SHP77 (cell line): ENCODE measurements around the gene CCDC27.

Experiments
- DNase-seq, 2 experiments: peaks; one replicate each; lab custom pipeline; 2025; lab: John Stamatoyannopoulos, UW

CCDC27 gene

GRCh38 chr1:3752400-3752945, at the start of gene CCDC27:
TSS of gene CCDC27 (plus strand) at chr1:3752450. CDS start at chr1:3752482, 32 bp downstream.
- no peak for DNase-seq

- no peak for DNase-seq
Measured at GRCh38 chr1:3702528-3702927, 49.7 kb upstream of the CCDC27 start.

GRCh38 chr1:3702990-3703728, 49.1 kb upstream of the CCDC27 start:
- DNase-seq, result no peak

GRCh38 chr1:3703786-3704371, 48.4 kb upstream of the CCDC27 start:
- no peak for DNase-seq

GRCh38 chr1:3705341-3705950, 46.8 kb upstream of the CCDC27 start:
- no peak for DNase-seq

- no peak for DNase-seq
Measured at GRCh38 chr1:3706651-3707297, 45.5 kb upstream of the CCDC27 start.

- DNase-seq, result no peak
Measured at GRCh38 chr1:3707298-3707938, 44.8 kb upstream of the CCDC27 start.

GRCh38 chr1:3707939-3708328, 44.3 kb upstream of the CCDC27 start:
- no peak for DNase-seq

- DNase-seq, result no peak
Measured at GRCh38 chr1:3708791-3709190, 43.5 kb upstream of the CCDC27 start.

- DNase-seq, result no peak
Measured at GRCh38 chr1:3710251-3710650, 42.0 kb upstream of the CCDC27 start.

GRCh38 chr1:3711381-3711779, 40.9 kb upstream of the CCDC27 start:
- no peak for DNase-seq

- no peak for DNase-seq
Measured at GRCh38 chr1:3711780-3712451, 40.3 kb upstream of the CCDC27 start.

- peak; percentile 22 to 56 for DNase-seq
Measured at GRCh38 chr1:3712573-3713535, 39.4 kb upstream of the CCDC27 start.

- no peak for DNase-seq
Measured at GRCh38 chr1:3713840-3714239, 38.4 kb upstream of the CCDC27 start.

GRCh38 chr1:3714284-3714741, 37.9 kb upstream of the CCDC27 start:
- DNase-seq, result no peak

- DNase-seq, result no peak
Measured at GRCh38 chr1:3714814-3715213, 37.4 kb upstream of the CCDC27 start.

GRCh38 chr1:3716351-3716750, 35.9 kb upstream of the CCDC27 start:
- no peak for DNase-seq

- DNase-seq, result peak in 1 of 2 experiments; percentile 68
Measured at GRCh38 chr1:3717041-3717714, 35.1 kb upstream of the CCDC27 start.
